Thymus (tissue), 11 donors: ENCODE results near the gene GARRE1. TPM values are rescaled to one million over a fixed set of nuclear protein-coding genes. Genes with fewer than 3 reads are reported as not detected.
A peak's percentile ranks its signal among the peaks of the same experiment; 100 is the strongest.
"Not testable (repeated sequence)": the region's sequence is repeated elsewhere in the genome, so short reads cannot be mapped to it uniquely, and the experiment has no call there.

Experiments
- DNase-seq, 9 donors: peaks; one replicate each; pipeline ENCODE4 v3.0.0-alpha.2; 2013; ENCODE audit warnings: low spot score in 9 of 9, low read depth in 6 of 9, missing footprints in 1 of 9
- H3K27ac ChIP-seq, 2 donors: one replicate each; pipeline ENCODE4 v1.5.1; 2013; ENCODE audit warnings: control low read depth in 1 of 2, low read depth in 1 of 2, low read length in 1 of 2, mild to moderate bottlenecking in 1 of 2, moderate library complexity in 1 of 2
- H3K27me3 ChIP-seq, 2 donors: one replicate each; pipeline ENCODE4 v1.5.1; 2013; ENCODE audit warnings: low read length in 1 of 2; ENCODE audit not compliant: control insufficient read depth in 2 of 2, insufficient read depth in 1 of 2
- H3K36me3 ChIP-seq, 2 donors: one replicate each; pipeline ENCODE4 v1.5.1; 2013; ENCODE audit warnings: low read length in 1 of 2, mild to moderate bottlenecking in 1 of 2, moderate library complexity in 1 of 2; ENCODE audit not compliant: control insufficient read depth in 2 of 2, insufficient read depth in 2 of 2
- H3K4me1 ChIP-seq, 2 donors: one replicate each; pipeline ENCODE4 v1.5.1; 2013; ENCODE audit warnings: low read length in 2 of 2; ENCODE audit not compliant: control insufficient read depth in 2 of 2, insufficient read depth in 2 of 2
- H3K4me3 ChIP-seq, 2 donors: one replicate each; pipeline ENCODE4 v1.5.1; 2013; ENCODE audit warnings: low read length in 2 of 2, control low read depth in 1 of 2, mild to moderate bottlenecking in 1 of 2
- H3K9me3 ChIP-seq, 2 donors: one replicate each; pipeline ENCODE4 v1.5.1; 2013; ENCODE audit warnings: low read length in 1 of 2, mild to moderate bottlenecking in 1 of 2; ENCODE audit not compliant: control insufficient read depth in 2 of 2, insufficient read depth in 1 of 2
- WGBS: extraction: QIAGEN DNeasy Blood & Tissue Kit; methylation state at CpG from one replicate; pipeline ENCODE4 v1.1.7; 2013; 5-methylcytosine and 5-hydroxymethylcytosine counted together
- polyA plus RNA-seq: library from polyadenylated mRNA; stranded (reverse); fragments of 200-250 nt; gene quantifications from one replicate; pipeline ENCODE4 v1.2.3, GENCODE V29; 2013
- total RNA-seq: library from RNA; stranded (reverse); fragments of 120-200 nt; gene quantifications from one replicate; pipeline ENCODE4 v1.2.4, GENCODE V29; 2013
- donor health status: healthy.

The GARRE1 gene
- total and polyA plus RNA-seq, 2 donors, result 7.4 to 12.3 TPM

- Histone ChIP-seq H3K4me1 (no peaks in the 10 kb centered on the region), H3K27me3 (no peaks in the 10 kb centered on the region), H3K36me3 (no peaks in the 10 kb centered on the region), H3K9me3 (no peaks in the 10 kb centered on the region), H3K4me3 (no peak overlapping the region), H3K27ac (no peak overlapping the region)
- no peak for DNase-seq
- WGBS, result 98% methylated on average over 3 of the region's 3 CpGs
Measured at GRCh38 chr19:34237283-34237682, 17.1 kb upstream of the GARRE1 start.

DNA sequence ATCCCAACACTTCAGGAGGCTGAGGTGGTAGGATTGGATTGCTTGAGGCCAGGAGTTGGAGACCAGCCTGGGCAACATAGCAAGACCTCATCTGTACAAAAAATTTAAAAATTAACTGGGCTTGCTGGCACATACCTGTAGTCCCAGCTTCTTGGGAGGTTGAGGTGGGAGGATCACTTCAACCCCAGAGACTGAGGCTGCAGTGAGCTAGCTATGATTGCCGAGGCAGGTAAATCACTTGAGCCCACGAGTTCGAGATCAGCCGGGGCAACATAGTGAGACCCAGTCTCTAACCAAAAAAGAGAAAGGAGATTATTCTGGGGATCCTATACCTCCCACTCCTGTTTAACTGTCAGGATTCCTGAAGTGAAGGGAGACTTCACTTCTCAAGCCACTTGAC, 16.4 kb upstream of the GARRE1 start:
- H3K36me3 ChIP-seq, result no peaks in the 10 kb centered on the region
- no peak for DNase-seq
- H3K9me3 ChIP-seq, result no peaks in the 10 kb centered on the region
- H3K4me3 ChIP-seq, result no peak overlapping the region
- no peaks in the 10 kb centered on the region for H3K27me3 ChIP-seq
- H3K27ac ChIP-seq, result no peak overlapping the region
- H3K4me1 ChIP-seq, result no peaks in the 10 kb centered on the region
- WGBS, result 98% methylated on average over 4 of the region's 4 CpGs

DNA sequence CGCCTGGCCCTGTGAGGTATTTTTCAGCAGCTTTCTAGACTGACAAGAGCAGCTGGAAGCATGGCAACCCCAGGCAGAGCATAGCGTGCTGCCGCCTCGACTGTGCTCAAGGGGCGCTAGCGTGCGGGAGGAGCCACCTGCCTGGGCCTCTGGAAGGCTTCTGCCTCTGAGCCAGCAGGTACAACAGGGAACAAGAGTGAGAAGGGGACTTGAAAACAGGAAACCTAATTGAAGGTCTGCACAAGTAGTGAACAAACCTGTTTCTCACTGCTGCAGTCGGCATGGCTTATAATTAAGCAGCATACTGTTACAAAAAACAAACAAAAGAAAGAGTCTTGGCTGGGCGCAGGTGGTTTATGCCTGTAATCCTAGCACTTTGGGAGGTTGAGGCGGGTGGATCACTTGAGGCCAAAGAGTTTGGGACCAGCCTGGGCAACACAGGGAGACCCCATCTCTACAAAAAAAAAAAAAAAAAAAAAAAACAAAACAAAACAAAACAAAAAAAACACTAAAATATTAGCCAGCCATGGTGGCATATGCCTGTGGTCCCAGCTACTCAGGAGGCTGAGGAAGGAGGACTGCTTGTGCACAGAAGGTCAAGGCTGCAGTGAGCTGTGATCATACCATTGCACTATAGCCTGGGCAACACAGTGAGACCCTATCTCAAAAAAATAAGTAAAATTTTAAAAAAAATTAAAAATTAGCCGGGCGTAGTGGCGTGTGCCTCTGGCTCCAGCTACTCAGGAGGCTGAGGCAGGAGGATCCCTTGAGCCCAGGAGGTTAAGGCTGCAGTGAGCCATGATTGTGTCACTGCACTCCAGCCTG, 12.6 kb upstream of the GARRE1 start:
- WGBS, result 83% methylated on average over 13 of the region's 13 CpGs
- H3K4me1 ChIP-seq, result no peaks in the 10 kb centered on the region
- H3K27ac ChIP-seq, result no peak overlapping the region
- peak in 4 of 9 donors; percentile 23 to 59 (median 42) for DNase-seq
- H3K36me3 ChIP-seq, result no peaks in the 10 kb centered on the region
- H3K27me3 ChIP-seq, result no peaks in the 10 kb centered on the region
- H3K9me3 ChIP-seq, result no peaks in the 10 kb centered on the region
- H3K4me3 ChIP-seq, result no peak overlapping the region

DNA sequence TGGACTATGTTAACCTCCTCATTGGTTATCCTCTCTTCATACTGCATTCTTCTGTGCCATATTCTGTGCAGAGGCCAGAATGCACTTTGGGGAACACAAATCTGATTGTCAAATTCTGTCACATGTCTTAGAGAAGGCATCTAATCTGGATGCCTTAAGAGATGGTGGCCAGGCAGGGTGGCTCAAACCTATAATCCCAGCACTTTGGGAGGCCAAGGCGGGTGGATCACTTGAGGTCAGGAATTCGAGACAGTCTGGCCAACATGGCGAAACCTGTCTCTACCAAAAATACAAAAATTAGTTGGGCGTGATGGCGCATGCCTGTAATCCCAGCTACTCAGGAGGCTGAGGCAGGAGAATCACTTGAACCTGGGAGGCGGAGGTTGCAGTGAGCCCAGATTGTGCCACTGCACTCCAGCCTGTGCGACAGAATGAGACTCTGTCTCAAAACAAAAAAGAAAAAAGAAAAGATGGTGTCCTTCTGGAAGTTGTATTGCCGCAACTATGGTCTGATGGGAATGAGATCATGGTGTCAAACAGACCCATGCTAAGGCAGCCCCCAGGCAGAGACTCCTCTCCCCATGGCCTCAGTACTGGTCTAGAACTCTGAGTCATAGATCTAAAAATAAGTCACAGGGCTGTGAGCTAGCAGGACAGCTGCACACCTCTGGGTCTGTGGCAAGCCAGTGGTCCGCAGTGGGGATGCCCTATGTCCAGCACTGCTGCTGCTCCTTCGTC, 11.0 kb upstream of the GARRE1 start:
- not testable (repeated sequence) for H3K36me3 ChIP-seq, H3K4me1 ChIP-seq, H3K9me3 ChIP-seq, H3K4me3 ChIP-seq, H3K27ac ChIP-seq, H3K27me3 ChIP-seq, DNase-seq
- WGBS, result 98% methylated on average over 10 of the region's 10 CpGs

GRCh38 chr19:34243876-34244578, 10.3 kb upstream of the GARRE1 start:
- Histone ChIP-seq H3K4me1 (no peaks in the 10 kb centered on the region), H3K36me3 (no peaks in the 10 kb centered on the region), H3K27ac (no peak overlapping the region), H3K4me3 (no peak overlapping the region), H3K9me3 (no peaks in the 10 kb centered on the region), H3K27me3 (no peaks in the 10 kb centered on the region)
- WGBS, result 97% methylated on average over 17 of the region's 17 CpGs
- no peak for DNase-seq

DNA sequence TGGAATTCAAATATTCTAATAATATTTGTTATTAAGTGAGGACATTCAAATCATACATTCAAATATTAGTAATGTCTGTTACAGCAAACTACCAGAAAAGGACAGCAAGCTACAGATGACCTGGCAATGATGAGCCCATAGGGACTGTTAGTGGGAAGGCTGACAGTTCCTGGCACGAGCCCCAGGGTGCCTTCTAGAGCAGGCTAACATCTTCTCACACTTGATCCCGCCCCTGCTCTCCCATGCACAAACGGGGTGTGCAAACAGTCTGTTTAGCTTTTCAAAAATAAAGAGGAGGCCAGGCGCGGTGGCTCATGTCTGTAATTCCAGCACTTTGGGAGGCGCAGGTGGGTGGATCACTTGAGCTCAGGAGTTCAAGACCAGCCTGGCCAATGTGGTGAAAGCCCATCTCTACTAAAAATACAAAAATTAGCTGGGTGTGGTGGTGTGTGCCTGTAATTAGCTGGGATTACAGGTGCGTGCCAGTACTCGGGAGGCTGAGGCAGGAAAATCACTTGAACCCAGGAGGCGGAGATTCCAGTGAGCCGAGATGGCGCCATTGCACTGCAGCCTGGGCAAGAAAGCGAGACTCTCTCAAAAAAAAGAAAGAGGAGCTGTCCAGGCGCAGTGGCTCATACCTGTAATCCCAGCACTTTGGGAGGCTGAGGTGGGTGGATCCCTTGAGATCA, 9.6 kb upstream of the GARRE1 start:
- H3K4me3 ChIP-seq, result no peak overlapping the region
- H3K27me3 ChIP-seq, result no peaks in the 10 kb centered on the region
- no peaks in the 10 kb centered on the region for H3K9me3 ChIP-seq
- H3K36me3 ChIP-seq, result no peaks in the 10 kb centered on the region
- WGBS, result 96% methylated on average over 13 of the region's 13 CpGs
- no peak overlapping the region for H3K27ac ChIP-seq
- no peak for DNase-seq
- H3K4me1 ChIP-seq, result no peaks in the 10 kb centered on the region

DNA sequence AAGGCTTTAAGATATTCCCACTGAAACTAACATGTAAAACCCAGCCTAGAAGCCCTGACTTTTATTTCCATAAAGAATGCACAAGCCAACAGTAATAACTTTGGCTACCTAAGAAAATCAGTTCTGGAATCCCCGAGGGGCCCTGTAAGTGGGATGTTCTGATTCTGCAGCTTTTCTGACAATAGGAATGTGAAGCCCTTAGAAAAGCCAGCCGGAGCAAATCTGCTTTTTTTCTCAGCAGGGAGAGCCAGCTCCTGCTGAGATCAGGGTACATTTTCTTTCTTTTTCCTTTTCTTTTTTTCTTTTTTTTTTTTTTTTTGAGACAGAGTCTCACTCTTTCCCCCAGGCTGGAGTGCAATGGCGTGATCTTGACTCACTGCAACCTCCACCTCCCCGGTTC, 8.0 kb upstream of the GARRE1 start:
- Histone ChIP-seq H3K4me1 (no peaks in the 10 kb centered on the region), H3K4me3 (no peak overlapping the region), H3K27ac (no peak overlapping the region), H3K27me3 (no peaks in the 10 kb centered on the region), H3K36me3 (no peaks in the 10 kb centered on the region), H3K9me3 (no peaks in the 10 kb centered on the region)
- WGBS, result 93% methylated on average over 4 of the region's 4 CpGs
- DNase-seq, result no peak

GRCh38 chr19:34248941-34249340, 5.4 kb upstream of the GARRE1 start:
- Histone ChIP-seq H3K27ac (no peak overlapping the region), H3K27me3 (no peaks in the 10 kb centered on the region), H3K4me1 (peaks cover 0 to 5% of the 10 kb centered on the region in 2 donors), H3K4me3 (no peak overlapping the region), H3K9me3 (no peaks in the 10 kb centered on the region), H3K36me3 (no peaks in the 10 kb centered on the region)
- DNase-seq, result no peak
- WGBS, result 92% methylated on average over 4 of the region's 4 CpGs
